Activated CD4-positive, alpha-beta memory T cell treated with anti-CD3 and anti-CD28 coated beads, Interleukin-2, amount 10 ng/mL, durations not matched to agents 7 days and 5 days (primary cell): ENCODE results near the gene SLC52A1. TPM values are rescaled to one million over a fixed set of nuclear protein-coding genes. Genes with fewer than 3 reads are reported as not detected.

ENCODE experiments used
- CTCF ChIA-PET: fragments of 350-600 bp; sonication (Branson Sonifier 250); formaldehyde crosslinking; loops from one replicate; lab custom pipeline; 2021; ENCODE audit warnings: antibody characterized with exemption, inconsistent platforms; lab: Charles Lee
- POLR2A ChIA-PET: fragments of 350-600 bp; sonication (Branson Sonifier 250); formaldehyde crosslinking; loops from one replicate; lab custom pipeline; 2021; ENCODE audit warnings: antibody characterized with exemption; lab: Charles Lee
- DNase-seq: peaks from one replicate; pipeline ENCODE4 v3.0.0-alpha.2; 2020
- H3K27ac Mint-ChIP-seq: one replicate; pipeline ENCODE4 v1.8.0; 2021; ENCODE audit warnings: mild to moderate bottlenecking, mixed read lengths
- H3K27me3 Mint-ChIP-seq: one replicate; pipeline ENCODE4 v1.8.0; 2021; ENCODE audit warnings: mixed read lengths
- H3K36me3 Mint-ChIP-seq: one replicate; pipeline ENCODE4 v1.8.0; 2021; ENCODE audit warnings: low read depth, mixed read lengths
- H3K4me1 Mint-ChIP-seq: one replicate; pipeline ENCODE4 v1.8.0; 2021; ENCODE audit warnings: mixed read lengths
- H3K4me3 Mint-ChIP-seq: one replicate; pipeline ENCODE4 v1.8.0; 2021; ENCODE audit warnings: mild to moderate bottlenecking, mixed read lengths
- H3K9me3 Mint-ChIP-seq: one replicate; pipeline ENCODE4 v1.8.0; 2021; ENCODE audit warnings: mixed read lengths
- total RNA-seq, 2 experiments: library from RNA; stranded (reverse); gene quantifications; one replicate each; pipeline ENCODE4 v1.2.3, GENCODE V29; 2021

SLC52A1 gene
- total RNA-seq, 2 experiments from 2014 or later: 0.65 to 0.68 TPM

DNA sequence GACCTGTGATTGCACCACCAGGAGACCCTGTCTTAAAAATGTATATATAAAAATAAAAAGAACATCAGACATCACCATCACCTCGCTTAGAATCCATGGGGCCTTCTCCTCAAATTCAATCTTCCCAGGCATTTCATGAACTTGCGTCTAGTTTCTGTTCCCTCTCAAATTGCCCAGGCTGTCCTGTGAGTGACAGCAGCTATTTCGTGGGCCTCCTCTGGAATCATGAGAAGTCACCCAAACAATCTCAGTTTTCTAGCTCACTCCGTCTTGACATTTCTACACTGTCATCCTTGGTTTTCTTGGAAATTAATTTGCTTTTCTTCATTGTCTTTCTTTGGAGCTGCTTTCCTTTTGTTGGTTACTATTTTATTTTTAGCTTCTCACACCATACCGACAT, 7.3 kb downstream of the SLC52A1 start:
- Mint-ChIP-seq H3K4me1 (peaks cover 17% of the 10 kb centered on the region), H3K36me3 (peaks cover 16% of the 10 kb centered on the region), H3K4me3 (no peak overlapping the region), H3K27me3 (no peaks in the 10 kb centered on the region), H3K9me3 (no peaks in the 10 kb centered on the region), H3K27ac (no peak overlapping the region)
- no peak for DNase-seq
- CTCF ChIA-PET: interaction anchor here (0.7 to 3.0 kb wide), 5 partner anchors 9 to 119 kb away, joined by 3 to 15 read pairs (median 4); no protein-coding TSS in a partner anchor
- POLR2A ChIA-PET: no interaction called here

- Mint-ChIP-seq H3K27ac (no peak overlapping the region), H3K4me1 (peaks cover 17% of the 10 kb centered on the region), H3K36me3 (peaks cover 19% of the 10 kb centered on the region), H3K4me3 (no peak overlapping the region), H3K9me3 (no peaks in the 10 kb centered on the region), H3K27me3 (no peaks in the 10 kb centered on the region)
- ChIA-PET CTCF (interaction anchor here (1.0 to 3.0 kb wide), 2 partner anchors 10 to 35 kb away, joined by 3 to 15 read pairs; no protein-coding TSS in a partner anchor), POLR2A (interaction anchor here (1.2 kb wide), 1 partner anchor 32 kb away, joined by 3 read pairs; no protein-coding TSS in a partner anchor)
- no peak for DNase-seq
Observed at GRCh38 chr17:5027299-5027698, 7.9 kb downstream of the SLC52A1 start.

- ChIA-PET CTCF (no interaction called here), POLR2A (no interaction called here)
Observed at GRCh38 chr17:5024604-5025003, 10.6 kb downstream of the SLC52A1 start.

DNA sequence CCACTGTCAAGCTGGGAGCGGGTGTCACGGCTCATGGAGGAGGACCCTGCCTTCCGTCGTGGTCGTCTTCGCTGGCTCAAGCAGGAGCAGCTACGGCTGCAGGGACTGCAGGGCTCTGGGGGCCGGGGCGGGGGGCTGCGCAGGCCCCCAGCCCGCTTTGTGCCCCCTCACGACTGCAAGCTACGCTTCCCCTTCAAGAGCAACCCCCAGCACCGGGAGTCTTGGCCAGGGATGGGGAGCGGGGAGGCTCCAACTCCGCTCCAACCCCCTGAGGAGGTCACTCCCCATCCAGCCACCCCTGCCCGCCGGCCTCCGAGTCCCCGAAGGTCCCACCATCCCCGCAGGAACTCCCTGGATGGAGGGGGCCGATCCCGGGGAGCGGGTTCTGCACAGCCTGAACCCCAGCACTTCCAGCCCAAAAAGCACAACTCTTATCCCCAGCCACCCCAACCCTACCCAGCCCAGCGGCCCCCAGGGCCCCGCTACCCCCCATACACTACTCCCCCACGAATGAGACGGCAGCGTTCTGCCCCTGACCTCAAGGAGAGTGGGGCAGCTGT, 11.6 kb downstream of the SLC52A1 start:
- Mint-ChIP-seq H3K4me3 (no peak overlapping the region), H3K27me3 (no peaks in the 10 kb centered on the region), H3K9me3 (no peaks in the 10 kb centered on the region), H3K36me3 (peaks cover 45% of the 10 kb centered on the region), H3K4me1 (peaks cover 14% of the 10 kb centered on the region), H3K27ac (no peak overlapping the region)
- POLR2A ChIA-PET: no interaction called here
- CTCF ChIA-PET: no interaction called here
- no peak for DNase-seq

More at GRCh38 chr17:5024604-5025003, 10.6 kb downstream of the SLC52A1 start:
- Mint-ChIP-seq H3K27ac (no peak overlapping the region), H3K4me3 (no peak overlapping the region), H3K4me1 (peaks cover 4% of the 10 kb centered on the region), H3K36me3 (peaks cover 41% of the 10 kb centered on the region), H3K27me3 (no peaks in the 10 kb centered on the region), H3K9me3 (no peaks in the 10 kb centered on the region)
- no peak for DNase-seq

DNA sequence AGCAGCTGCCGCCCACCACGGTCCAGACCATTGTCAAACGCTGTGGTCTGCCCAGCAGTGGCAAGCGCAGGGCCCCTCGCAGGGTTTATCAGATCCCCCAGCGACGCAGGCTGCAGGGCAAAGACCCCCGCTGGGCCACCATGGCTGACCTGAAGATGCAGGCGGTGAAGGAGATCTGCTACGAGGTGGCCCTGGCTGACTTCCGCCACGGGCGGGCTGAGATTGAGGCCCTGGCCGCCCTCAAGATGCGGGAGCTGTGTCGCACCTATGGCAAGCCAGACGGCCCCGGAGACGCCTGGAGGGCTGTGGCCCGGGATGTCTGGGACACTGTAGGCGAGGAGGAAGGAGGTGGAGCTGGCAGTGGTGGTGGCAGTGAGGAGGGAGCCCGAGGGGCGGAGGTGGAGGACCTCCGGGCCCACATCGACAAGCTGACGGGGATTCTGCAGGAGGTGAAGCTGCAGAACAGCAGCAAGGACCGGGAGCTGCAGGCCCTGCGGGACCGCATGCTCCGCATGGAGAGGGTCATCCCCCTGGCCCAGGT, 13.0 kb downstream of the SLC52A1 start:
- POLR2A ChIA-PET: interaction anchor here (1.3 to 1.6 kb wide), 2 partner anchors 22 to 53 kb away, joined by 3 read pairs; no protein-coding TSS in a partner anchor
- peaks cover 42% of the 10 kb centered on the region for H3K36me3 Mint-ChIP-seq
- H3K27ac Mint-ChIP-seq: no peak overlapping the region
- no peaks in the 10 kb centered on the region for H3K27me3 Mint-ChIP-seq
- no peak overlapping the region for H3K4me3 Mint-ChIP-seq
- DNase-seq: no peak
- no peaks in the 10 kb centered on the region for H3K9me3 Mint-ChIP-seq
- H3K4me1 Mint-ChIP-seq: peaks cover 15% of the 10 kb centered on the region
- CTCF ChIA-PET: no interaction called here

DNA sequence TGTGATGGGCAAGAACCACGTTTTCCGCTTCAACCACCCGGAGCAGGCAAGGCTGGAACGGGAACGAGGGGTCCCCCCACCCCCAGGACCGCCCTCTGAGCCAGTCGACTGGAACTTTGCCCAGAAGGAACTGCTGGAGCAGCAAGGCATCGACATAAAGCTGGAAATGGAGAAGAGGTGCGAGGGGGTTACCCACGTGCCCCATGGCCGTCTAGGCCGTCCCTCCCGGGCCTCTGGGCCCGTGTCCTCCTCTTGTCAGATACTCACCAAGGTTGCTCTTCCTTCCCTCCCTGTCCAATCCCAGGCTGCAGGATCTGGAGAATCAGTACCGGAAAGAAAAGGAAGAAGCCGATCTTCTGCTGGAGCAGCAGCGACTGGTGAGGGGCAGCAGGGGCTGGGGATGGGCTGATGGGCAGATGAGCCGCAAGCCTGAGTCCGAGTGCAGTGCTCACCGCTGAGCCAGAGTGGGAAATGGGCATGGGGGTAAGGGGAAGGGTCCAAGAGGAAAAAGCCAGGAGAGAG, 14.7 kb downstream of the SLC52A1 start:
- H3K4me1 Mint-ChIP-seq: peaks cover 17% of the 10 kb centered on the region
- no peak for DNase-seq
- no peaks in the 10 kb centered on the region for H3K9me3 Mint-ChIP-seq
- ChIA-PET CTCF (interaction anchor here (2.1 kb wide), 1 partner anchor 10 kb away, joined by 6 read pairs; no protein-coding TSS in a partner anchor), POLR2A (interaction anchor here (1.1 to 1.6 kb wide), 3 partner anchors 33 to 69 kb away, joined by 3 to 4 read pairs (median 4); partner anchors contain the start of genes ENO3 and SPAG7)
- no peak overlapping the region for H3K27ac Mint-ChIP-seq
- no peaks in the 10 kb centered on the region for H3K27me3 Mint-ChIP-seq
- H3K4me3 Mint-ChIP-seq: no peak overlapping the region
- peaks cover 47% of the 10 kb centered on the region for H3K36me3 Mint-ChIP-seq

GRCh38 chr17:5019475-5019956, 15.7 kb downstream of the SLC52A1 start:
- Mint-ChIP-seq H3K36me3 (peaks cover 50% of the 10 kb centered on the region), H3K27me3 (no peaks in the 10 kb centered on the region), H3K4me3 (no peak overlapping the region), H3K4me1 (peaks cover 17% of the 10 kb centered on the region), H3K27ac (peak overlapping the region; percentile 76), H3K9me3 (no peaks in the 10 kb centered on the region)
- peak; percentile 47 for DNase-seq
- ChIA-PET CTCF (interaction anchor here (0.5 to 2.1 kb wide), 9 partner anchors 9 to 110 kb away, joined by 3 to 8 read pairs (median 5); partner anchors contain the start of genes RNF167, SLC25A11 and SPAG7), POLR2A (interaction anchor here (1.1 to 1.6 kb wide), 4 partner anchors 34 to 71 kb away, joined by 3 to 4 read pairs (median 4); partner anchors contain the start of genes ENO3, PFN1 and SPAG7)

DNA sequence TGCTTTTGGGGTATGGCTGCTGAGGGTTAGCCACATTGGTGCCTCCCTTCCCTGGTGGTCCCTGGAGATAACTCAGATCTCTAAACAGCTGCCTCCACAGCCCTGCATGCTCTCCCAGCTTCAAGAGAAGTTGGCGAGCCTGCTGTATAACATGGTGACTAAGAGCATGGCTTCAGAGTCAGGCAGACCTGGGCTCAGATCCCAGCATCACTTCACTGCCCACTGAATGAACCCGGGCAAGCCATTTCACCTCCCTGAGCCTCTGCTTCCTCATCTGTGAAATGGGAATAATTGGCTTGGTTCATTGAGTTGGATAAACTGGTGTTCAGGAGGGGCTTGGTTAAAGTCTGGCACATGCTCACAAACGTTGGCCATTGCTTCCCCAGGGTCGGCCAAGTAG, 20.9 kb downstream of the SLC52A1 start:
- Mint-ChIP-seq H3K27me3 (no peaks in the 10 kb centered on the region), H3K36me3 (peaks cover 41% of the 10 kb centered on the region), H3K4me3 (no peak overlapping the region), H3K9me3 (no peaks in the 10 kb centered on the region), H3K4me1 (peaks cover 33% of the 10 kb centered on the region), H3K27ac (no peak overlapping the region)
- ChIA-PET CTCF (no interaction called here), POLR2A (no interaction called here)
- no peak for DNase-seq

DNA sequence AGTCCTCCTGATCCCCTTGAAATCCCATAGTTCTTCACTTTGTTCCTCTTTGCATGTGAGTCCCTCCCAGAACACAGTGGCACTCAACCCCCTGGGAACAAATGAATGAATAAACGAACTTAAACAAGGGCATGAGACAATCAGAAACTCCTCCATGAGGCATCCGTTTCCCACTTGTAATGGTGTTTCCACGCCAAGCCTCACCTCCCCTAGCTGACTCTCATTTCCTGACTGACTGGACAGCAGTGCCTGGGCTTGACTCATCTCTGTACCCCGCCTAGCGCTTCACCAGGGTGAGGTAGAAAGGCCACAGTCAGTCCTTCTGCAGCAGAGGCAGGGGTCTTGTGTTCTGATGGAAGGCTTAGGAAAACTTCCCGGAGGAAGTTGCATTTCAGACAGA, 23.3 kb downstream of the SLC52A1 start:
- Mint-ChIP-seq H3K4me3 (no peak overlapping the region), H3K27ac (peak overlapping the region; percentile 61), H3K27me3 (no peaks in the 10 kb centered on the region), H3K4me1 (peaks cover 25% of the 10 kb centered on the region), H3K9me3 (no peaks in the 10 kb centered on the region), H3K36me3 (peaks cover 57% of the 10 kb centered on the region)
- peak; percentile 56 for DNase-seq
- CTCF ChIA-PET: no interaction called here
- POLR2A ChIA-PET: no interaction called here

DNA sequence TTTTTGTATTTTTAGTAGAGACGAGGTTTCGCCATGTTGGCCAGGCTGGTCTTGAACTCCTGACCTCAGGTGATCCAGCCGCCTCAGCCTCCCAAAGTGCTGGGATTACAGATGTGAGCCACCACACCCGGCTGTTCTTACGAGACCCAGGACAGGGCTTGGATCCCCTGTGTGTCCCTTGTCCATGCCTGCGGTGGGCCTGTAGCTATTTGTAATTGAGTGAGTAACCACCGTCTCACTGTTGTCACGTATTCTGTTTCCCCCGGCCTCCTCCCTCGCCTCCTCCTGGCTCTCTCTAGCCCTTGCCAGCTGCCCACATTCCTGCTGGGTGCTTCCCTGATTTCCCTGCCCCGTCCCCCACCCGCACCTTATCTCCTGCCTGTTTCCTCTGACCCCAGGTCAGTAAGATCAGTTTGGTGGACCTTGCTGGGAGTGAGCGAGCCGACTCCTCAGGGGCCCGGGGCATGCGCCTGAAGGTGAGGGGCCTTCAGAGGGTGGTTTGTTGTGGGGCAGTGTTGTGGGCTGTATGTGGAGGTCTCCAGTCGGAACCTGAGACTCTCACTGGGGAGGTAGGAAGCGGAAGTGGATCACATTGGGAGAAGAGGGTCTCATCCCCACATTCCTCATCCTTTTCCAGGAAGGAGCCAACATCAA, 31.9 kb downstream of the SLC52A1 start:
- POLR2A ChIA-PET: no interaction called here
- peaks cover 65% of the 10 kb centered on the region for H3K36me3 Mint-ChIP-seq
- H3K27me3 Mint-ChIP-seq: no peaks in the 10 kb centered on the region
- H3K27ac Mint-ChIP-seq: no peak overlapping the region
- DNase-seq: no peak
- H3K9me3 Mint-ChIP-seq: no peaks in the 10 kb centered on the region
- peaks cover 15% of the 10 kb centered on the region for H3K4me1 Mint-ChIP-seq
- H3K4me3 Mint-ChIP-seq: no peak overlapping the region
- CTCF ChIA-PET: interaction anchor here (0.7 kb wide), 1 partner anchor 53 kb away, joined by 3 read pairs; no protein-coding TSS in a partner anchor

- Mint-ChIP-seq H3K36me3 (peaks cover 54% of the 10 kb centered on the region), H3K4me3 (no peak overlapping the region), H3K27me3 (no peaks in the 10 kb centered on the region), H3K9me3 (no peaks in the 10 kb centered on the region), H3K27ac (no peak overlapping the region), H3K4me1 (peaks cover 15% of the 10 kb centered on the region)
- CTCF ChIA-PET: interaction anchor here (0.7 kb wide), 1 partner anchor 54 kb away, joined by 3 read pairs; no protein-coding TSS in a partner anchor
- POLR2A ChIA-PET: no interaction called here
- no peak for DNase-seq
Observed at GRCh38 chr17:5002121-5002788, 33.0 kb downstream of the SLC52A1 start.

DNA sequence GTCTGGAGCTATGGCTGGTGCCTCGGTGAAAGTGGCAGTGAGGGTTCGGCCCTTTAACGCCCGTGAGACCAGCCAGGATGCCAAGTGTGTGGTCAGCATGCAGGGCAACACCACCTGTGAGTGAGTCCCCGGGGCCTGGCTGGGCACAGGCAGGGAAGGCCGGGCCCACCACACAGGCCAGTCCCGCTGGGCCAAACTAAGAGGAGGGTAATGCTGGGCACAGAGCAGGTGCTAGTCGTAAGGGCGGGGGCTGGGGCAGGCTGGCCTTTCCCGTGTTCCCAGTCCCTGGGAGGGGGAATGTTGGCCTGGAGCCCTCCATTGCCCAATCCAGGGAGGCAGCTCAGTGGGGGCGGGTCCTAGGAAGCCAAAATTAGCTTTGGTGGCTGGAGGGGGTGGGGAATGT, 35.0 kb downstream of the SLC52A1 start:
- CTCF ChIA-PET: no interaction called here
- POLR2A ChIA-PET: interaction anchor here (0.8 to 4.6 kb wide), 4 partner anchors 12 to 53 kb away, joined by 3 to 43 read pairs (median 3); partner anchors contain the start of genes CAMTA2 and PFN1
- no peak overlapping the region for H3K27ac Mint-ChIP-seq
- no peaks in the 10 kb centered on the region for H3K27me3 Mint-ChIP-seq
- peaks cover 42% of the 10 kb centered on the region for H3K36me3 Mint-ChIP-seq
- DNase-seq: no peak
- H3K4me3 Mint-ChIP-seq: no peak overlapping the region
- no peaks in the 10 kb centered on the region for H3K9me3 Mint-ChIP-seq
- peaks cover 23% of the 10 kb centered on the region for H3K4me1 Mint-ChIP-seq
